SK-N-MC (cell line): ENCODE measurements around the gene EPHA3.
A peak's percentile ranks its signal among the peaks of the same experiment; 100 is the strongest.

Experiments
- DNase-seq: peaks from one replicate; pipeline ENCODE4 v3.0.0-alpha.2; 2011; ENCODE audit warnings: low read depth, low spot score
- H3K27ac ChIP-seq: fragments of 200-600 bp; sonication (generic); 2 replicates; pipeline ENCODE4 v1.5.1; 2016; ENCODE audit warnings: mixed run types
- H3K36me3 ChIP-seq: fragments of 200-600 bp; sonication (generic); 2 replicates; pipeline ENCODE4 v1.6.1; 2017; ENCODE audit warnings: antibody characterized with exemption, low read length, mixed read lengths; ENCODE audit not compliant: insufficient read depth
- H3K4me3 ChIP-seq: fragments of 200-600 bp; sonication (generic); 2 replicates; pipeline ENCODE4 v1.5.1; 2016
- H3K9ac ChIP-seq: fragments of 200-600 bp; sonication (generic); 2 replicates; pipeline ENCODE4 v1.8.0; 2017; ENCODE audit warnings: mixed run types, mixed read lengths; ENCODE audit not compliant: insufficient read length
- H3K9me3 ChIP-seq: fragments of 200-600 bp; sonication (generic); 2 replicates; pipeline ENCODE4 v1.6.1; 2017; ENCODE audit warnings: low read depth, mild to moderate bottlenecking, antibody characterized with exemption, low read length, moderate library complexity, mixed read lengths
- EZH2 ChIP-seq: fragments of 200-600 bp; sonication (generic); IDR thresholded peaks from one replicate; pipeline ENCODE4 v1.6.1; 2017; ENCODE audit warnings: antibody characterized with exemption
- FOXP2 ChIP-seq: optimal IDR thresholded peaks from 2 replicates; pipeline ENCODE3; 2011; ENCODE audit warnings: mild to moderate bottlenecking, moderate library complexity; ENCODE audit not compliant: insufficient read depth; ENCODE audit errors: extremely low read length, control extremely low read depth
- POLR2AphosphoS5 ChIP-seq: IDR thresholded peaks from 2 replicates; pipeline ENCODE4 v1.6.1; 2012; ENCODE audit warnings: mild to moderate bottlenecking, low read depth, low read length, borderline replicate concordance

Gene EPHA3

GRCh38 chr3:89114841-89115223, 7.4 kb downstream of the EPHA3 start:
- Histone ChIP-seq H3K9ac (peak overlapping the region; percentile 71), H3K9me3 (no peaks in the 10 kb centered on the region), H3K36me3 (0 out of 2 replicates have a peak, but pooled peaks cover 7% of the 10 kb centered on the region), H3K4me3 (peak overlapping the region; percentile 81), H3K27ac (peak overlapping the region; percentile 95)
- no peak for DNase-seq
- TF ChIP-seq POLR2AphosphoS5, result no peak
- no peak for TF ChIP-seq FOXP2
- TF ChIP-seq EZH2, result no peak

GRCh38 chr3:89116476-89116875, 9.1 kb downstream of the EPHA3 start:
- no peak for DNase-seq

GRCh38 chr3:89138048-89138447, 30.6 kb downstream of the EPHA3 start:
- TF ChIP-seq EZH2, result no peak
- no peak for TF ChIP-seq FOXP2
- TF ChIP-seq POLR2AphosphoS5, result no peak
- H3K27ac ChIP-seq, result no peak overlapping the region
- no peak for DNase-seq
- no peak overlapping the region for H3K9ac ChIP-seq
- H3K9me3 ChIP-seq, result no peaks in the 10 kb centered on the region
- H3K4me3 ChIP-seq, result no peak overlapping the region
- H3K36me3 ChIP-seq, result peaks cover 28% of the 10 kb centered on the region

More at GRCh38 chr3:89116476-89116875, 9.1 kb downstream of the EPHA3 start:
- Histone ChIP-seq H3K27ac (peak overlapping the region; percentile 95), H3K36me3 (0 out of 2 replicates have a peak, but pooled peaks cover 15% of the 10 kb centered on the region), H3K4me3 (peak overlapping the region; percentile 81), H3K9me3 (no peaks in the 10 kb centered on the region), H3K9ac (peak overlapping the region; percentile 69)
- no peak for TF ChIP-seq FOXP2
- no peak for TF ChIP-seq EZH2
- no peak; the same call in 1 of the 2 replicates for TF ChIP-seq POLR2AphosphoS5

- no peak overlapping the region for H3K9ac ChIP-seq
- H3K4me3 ChIP-seq, result no peak overlapping the region
- peaks cover 26% of the 10 kb centered on the region for H3K36me3 ChIP-seq
- no peak overlapping the region for H3K27ac ChIP-seq
- TF ChIP-seq EZH2 (no peak), POLR2AphosphoS5 (no peak), FOXP2 (no peak)
- H3K9me3 ChIP-seq, result 0 out of 2 replicates have a peak, but pooled peaks cover 5% of the 10 kb centered on the region
- no peak for DNase-seq
Measured at GRCh38 chr3:89139870-89140269, 32.4 kb downstream of the EPHA3 start.

- no peak for DNase-seq
- H3K36me3 ChIP-seq, result peaks cover 37% of the 10 kb centered on the region
- peaks cover 7% of the 10 kb centered on the region; the same call in 1 of the 2 replicates for H3K9me3 ChIP-seq
- no peak for TF ChIP-seq FOXP2
- TF ChIP-seq POLR2AphosphoS5, result no peak
- no peak overlapping the region for H3K4me3 ChIP-seq
- H3K27ac ChIP-seq, result no peak overlapping the region
- no peak overlapping the region for H3K9ac ChIP-seq
Measured at GRCh38 chr3:89144080-89144479, 36.7 kb downstream of the EPHA3 start.

GRCh38 chr3:89145995-89146394, 38.6 kb downstream of the EPHA3 start:
- Histone ChIP-seq H3K9me3 (peaks cover 7% of the 10 kb centered on the region; the same call in 1 of the 2 replicates), H3K4me3 (no peak overlapping the region), H3K27ac (no peak overlapping the region), H3K9ac (no peak overlapping the region), H3K36me3 (peaks cover 31% of the 10 kb centered on the region)
- no peak for DNase-seq
- TF ChIP-seq FOXP2, result no peak
- TF ChIP-seq POLR2AphosphoS5, result no peak
- no peak for TF ChIP-seq EZH2

GRCh38 chr3:89154416-89154815, 47.0 kb downstream of the EPHA3 start:
- Histone ChIP-seq H3K36me3 (no peaks in the 10 kb centered on the region; the same call in 1 of the 2 replicates), H3K27ac (no peak overlapping the region), H3K4me3 (no peak overlapping the region), H3K9me3 (no peaks in the 10 kb centered on the region), H3K9ac (no peak overlapping the region)
- TF ChIP-seq POLR2AphosphoS5 (no peak), FOXP2 (no peak), EZH2 (no peak)
- DNase-seq, result no peak

GRCh38 chr3:89155811-89156210, 48.4 kb downstream of the EPHA3 start:
- H3K9me3 ChIP-seq, result no peaks in the 10 kb centered on the region
- no peak for TF ChIP-seq EZH2
- no peak for TF ChIP-seq POLR2AphosphoS5
- no peak overlapping the region for H3K27ac ChIP-seq
- no peak overlapping the region for H3K9ac ChIP-seq
- H3K36me3 ChIP-seq, result no peaks in the 10 kb centered on the region; the same call in 1 of the 2 replicates
- no peak overlapping the region for H3K4me3 ChIP-seq
- DNase-seq, result no peak

GRCh38 chr3:89157575-89157974, 50.2 kb downstream of the EPHA3 start:
- TF ChIP-seq POLR2AphosphoS5, result no peak
- no peak for TF ChIP-seq FOXP2
- TF ChIP-seq EZH2, result no peak
- H3K27ac ChIP-seq, result no peak overlapping the region
- no peaks in the 10 kb centered on the region for H3K9me3 ChIP-seq
- no peak overlapping the region for H3K4me3 ChIP-seq
- H3K9ac ChIP-seq, result no peak overlapping the region
- no peak for DNase-seq
- H3K36me3 ChIP-seq, result no peaks in the 10 kb centered on the region; the same call in 1 of the 2 replicates
